ENCODE results near the gene GNB1L.

DNA sequence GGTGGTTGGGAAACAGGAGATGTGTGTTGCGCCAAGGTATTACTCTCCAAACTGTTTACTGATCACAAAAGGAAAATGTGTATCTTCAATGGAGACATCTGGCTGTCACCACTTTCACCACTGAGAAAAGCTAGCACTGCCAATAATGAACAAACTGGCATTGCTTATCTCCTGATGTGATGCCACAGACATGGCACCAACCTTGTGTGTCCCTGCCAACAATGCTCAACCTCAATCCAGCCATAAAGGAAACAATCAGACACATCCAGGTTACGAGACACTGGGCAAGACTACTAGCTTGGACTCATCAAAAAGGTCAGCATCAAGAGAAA, 28.1 kb downstream of the GNB1L start:
- TF ChIP-seq CTCF (IDR thresholded peaks at IDR 0.05; ENCODE audit: low read length), result no peak
- no peak for TF ChIP-seq EZH2phosphoT487 (IDR thresholded peaks at IDR 0.05; ENCODE audit: low read length)
- no peak for TF ChIP-seq EZH2 (optimal IDR thresholded peaks at IDR 0.05; ENCODE audit: low read depth, low read length)
